Upper lobe of left lung (tissue), 4 donors: Measurements from ENCODE around the gene TRMT1.

Experiments used
- CTCF ChIP-seq, 6 experiments: fragments of 450-650 bp in 4 of 6; fragments of 200-600 bp in 2 of 6; sonication (generic) in 2 of 6; IDR thresholded peaks; one replicate each; pipeline ENCODE4 v1.5.1; 2016 to 2019; ENCODE audit warnings: antibody characterized with exemption in 6 of 6
- EP300 ChIP-seq, 4 donors: sonication (generic); formaldehyde crosslinking; IDR thresholded peaks; one replicate each; pipeline ENCODE4 v1.5.1; 2017; ENCODE audit warnings: antibody characterized with exemption in 4 of 4, control low read depth in 2 of 4
- POLR2AphosphoS5 ChIP-seq, 2 donors: sonication (generic); formaldehyde crosslinking; IDR thresholded peaks; one replicate each; pipeline ENCODE4 v1.5.1; 2017; ENCODE audit warnings: antibody characterized with exemption in 2 of 2

- peak in 2 of 4 donors; percentile 9 to 67 for TF ChIP-seq EP300 (IDR thresholded peaks at IDR 0.05)
- TF ChIP-seq POLR2AphosphoS5 (IDR thresholded peaks at IDR 0.05) = peak; percentile 87 to 91
- peak in 1 of 6 experiments; percentile 28 for TF ChIP-seq CTCF (IDR thresholded peaks at IDR 0.05)
Observed at GRCh38 chr19:13099073-13099999, 17.2 kb downstream of the TRMT1 start.
